Measurements from ENCODE around the gene SRP19. TPM values are rescaled to one million over a fixed set of nuclear protein-coding genes. Genes with fewer than 3 reads are reported as not detected.

The SRP19 gene
- total and polyA plus RNA-seq, 2 of the 8 experiments (the other 6 are each of a cell fraction or from before 2014, with no cell fraction given) = 27.5 to 79.9 TPM

DNA sequence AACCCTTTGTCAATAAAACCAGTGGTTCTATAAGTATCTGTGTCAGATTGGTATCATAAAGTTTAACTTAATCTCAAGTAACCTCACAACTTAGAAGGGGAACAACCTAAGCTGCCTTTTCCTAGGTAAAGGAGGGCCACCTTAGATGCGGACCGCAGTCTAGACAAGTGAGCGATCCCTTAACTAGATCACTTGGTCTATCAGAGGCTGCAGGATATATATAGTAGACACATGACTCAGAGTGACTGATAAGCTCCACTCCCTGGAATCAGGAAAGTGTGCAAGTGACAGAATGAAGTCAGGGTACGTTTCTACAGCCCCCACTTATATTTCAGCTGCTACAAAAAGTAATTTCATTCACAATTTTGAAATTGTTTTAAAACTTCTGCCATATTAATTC, 53.5 kb downstream of the SRP19 start (continued):
- TF ChIP-seq KDM1A (IDR thresholded peaks at IDR 0.05; ENCODE audit: borderline replicate concordance, low read length) (no peak), BCL11A (IDR thresholded peaks at IDR 0.05; ENCODE audit: low read depth in 2 of 2, low read length in 2 of 2) (no peak), GTF2F1 (IDR thresholded peaks at IDR 0.05; ENCODE audit: borderline replicate concordance, low read depth, low read length) (no peak)
